AG09309 (cell line): ENCODE measurements around the gene WBP2.

Experiments
- DNase-seq: peaks from one replicate; pipeline ENCODE4 v3.0.0-alpha.2; 2010; ENCODE audit warnings: low read depth
- H3K4me3 ChIP-seq: 2 replicates; pipeline ENCODE4 v1.5.1; 2011; ENCODE audit warnings: mild to moderate bottlenecking, low read depth, low read length, moderate library complexity; ENCODE audit not compliant: control insufficient read depth
- TF ChIP-seq, protein P1 (sequence below): IDR thresholded peaks from 2 replicates; pipeline ENCODE4 v1.5.1; 2011; ENCODE audit warnings: mild to moderate bottlenecking, low read depth, low read length, inconsistent platforms; ENCODE audit not compliant: insufficient read depth, control insufficient read depth; ENCODE audit errors: missing control alignments

The WBP2 gene

GRCh38 chr17:75849279-75849646, 5.9 kb downstream of the WBP2 start:
- TF ChIP-seq, protein P1, sequence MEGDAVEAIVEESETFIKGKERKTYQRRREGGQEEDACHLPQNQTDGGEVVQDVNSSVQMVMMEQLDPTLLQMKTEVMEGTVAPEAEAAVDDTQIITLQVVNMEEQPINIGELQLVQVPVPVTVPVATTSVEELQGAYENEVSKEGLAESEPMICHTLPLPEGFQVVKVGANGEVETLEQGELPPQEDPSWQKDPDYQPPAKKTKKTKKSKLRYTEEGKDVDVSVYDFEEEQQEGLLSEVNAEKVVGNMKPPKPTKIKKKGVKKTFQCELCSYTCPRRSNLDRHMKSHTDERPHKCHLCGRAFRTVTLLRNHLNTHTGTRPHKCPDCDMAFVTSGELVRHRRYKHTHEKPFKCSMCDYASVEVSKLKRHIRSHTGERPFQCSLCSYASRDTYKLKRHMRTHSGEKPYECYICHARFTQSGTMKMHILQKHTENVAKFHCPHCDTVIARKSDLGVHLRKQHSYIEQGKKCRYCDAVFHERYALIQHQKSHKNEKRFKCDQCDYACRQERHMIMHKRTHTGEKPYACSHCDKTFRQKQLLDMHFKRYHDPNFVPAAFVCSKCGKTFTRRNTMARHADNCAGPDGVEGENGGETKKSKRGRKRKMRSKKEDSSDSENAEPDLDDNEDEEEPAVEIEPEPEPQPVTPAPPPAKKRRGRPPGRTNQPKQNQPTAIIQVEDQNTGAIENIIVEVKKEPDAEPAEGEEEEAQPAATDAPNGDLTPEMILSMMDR = no peak
- H3K4me3 ChIP-seq = no peak overlapping the region
- no peak for DNase-seq

DNA sequence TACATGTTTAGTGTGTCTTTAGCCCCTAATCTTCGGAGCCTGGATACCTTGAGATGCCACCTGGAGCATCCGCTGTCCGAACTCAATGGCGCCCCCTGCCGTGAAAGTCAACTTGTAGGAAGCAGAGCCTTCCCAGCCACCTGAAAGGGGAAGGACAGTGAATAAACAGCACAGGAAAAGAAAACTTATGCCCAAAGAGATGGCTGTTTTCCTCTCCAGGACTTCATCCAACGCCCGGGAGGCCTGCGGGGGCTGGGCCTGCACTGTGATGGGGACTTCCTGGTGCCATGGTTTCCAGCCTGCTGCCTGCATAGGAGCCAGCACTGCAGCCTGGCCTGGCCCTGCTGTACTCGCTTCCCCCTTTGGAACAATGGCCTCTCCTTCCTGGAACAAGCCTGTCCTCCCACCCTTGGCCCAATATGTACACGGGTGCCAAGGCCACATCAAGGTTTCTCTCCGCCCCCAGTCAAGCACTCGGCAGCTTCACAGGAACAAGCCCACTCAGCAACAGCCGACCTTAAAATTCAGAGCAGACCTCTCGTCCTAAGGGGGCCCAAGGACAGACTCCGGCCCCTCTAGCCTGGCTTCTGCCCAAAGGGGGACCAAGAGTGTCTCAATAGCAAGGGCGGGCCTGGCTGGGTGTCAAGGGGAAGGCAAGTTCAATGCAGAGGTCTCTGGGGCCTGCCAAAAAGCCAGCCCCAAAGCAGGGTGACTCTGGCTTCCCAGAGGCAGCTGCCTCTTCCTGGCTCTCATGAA, 6.4 kb downstream of the WBP2 start:
- no peak for DNase-seq
- TF ChIP-seq, protein P1 = peak; percentile 80
- no peak overlapping the region for H3K4me3 ChIP-seq

GRCh38 chr17:75847614-75848522, 7.3 kb downstream of the WBP2 start:
- DNase-seq = no peak
- TF ChIP-seq, protein P1 = no peak
- H3K4me3 ChIP-seq = no peak overlapping the region

- DNase-seq = no peak
- TF ChIP-seq, protein P1 = no peak
- H3K4me3 ChIP-seq = no peak overlapping the region
These were observed 8.2 kb downstream of the WBP2 start for GRCh38 chr17:75846692-75847613.

- TF ChIP-seq, protein P1 = no peak
- DNase-seq = no peak
These were observed 9.0 kb downstream of the WBP2 start for GRCh38 chr17:75845933-75846691.

GRCh38 chr17:75845058-75845711, 9.9 kb downstream of the WBP2 start:
- H3K4me3 ChIP-seq = no peak overlapping the region
- no peak for DNase-seq
- TF ChIP-seq, protein P1 = peak; percentile 72

More at GRCh38 chr17:75845933-75846691, 9.0 kb downstream of the WBP2 start:
- H3K4me3 ChIP-seq = no peak overlapping the region
